SK-N-SH (cell line): ENCODE data around the gene TDRD10. TPM values are rescaled to one million over a fixed set of nuclear protein-coding genes. Genes with fewer than 3 reads are reported as not detected.

Experiments used
- CTCF ChIA-PET: fragments of 300-600, 350-600 bp; formaldehyde crosslinking; extraction: SDS; loops from one replicate; lab custom pipeline; 2021; lab: Yijun Ruan, JAX
- POLR2A ChIA-PET: fragments of 350-600 bp; sonication (Branson Sonifier 250); formaldehyde crosslinking; extraction: SDS; loops from one replicate; lab custom pipeline; 2020; ENCODE audit warnings: antibody characterized with exemption, inconsistent platforms; lab: Yijun Ruan, JAX
- DNase-seq: peaks from one replicate; pipeline ENCODE4 v3.0.0; 2012
- H2AFZ ChIP-seq: fragments of 200-600 bp; sonication (generic); 2 replicates; pipeline ENCODE4 v1.8.1; 2016; ENCODE audit warnings: antibody characterized with exemption, mild to moderate bottlenecking, low read depth
- H3F3A ChIP-seq: fragments of 200-600 bp; sonication (generic); replicated peaks from 2 replicates; pipeline ENCODE3; 2016; ENCODE audit warnings: antibody characterized with exemption, mild to moderate bottlenecking; ENCODE audit not compliant: insufficient read depth
- H3K27ac ChIP-seq, 2 experiments: fragments of 200-500 bp in 1 of 2; fragments of 200-600 bp in 1 of 2; sonication (Bioruptor generic) in 1 of 2; sonication (generic), shearing (Covaris generic) in 1 of 2; 2 replicates each; pipeline versions ENCODE4 v1.5.1 to v1.6.1; 2014 to 2016; ENCODE audit warnings: low read depth in 2 of 2, inconsistent platforms in 1 of 2, low read length in 1 of 2, mild to moderate bottlenecking in 1 of 2, mixed read lengths in 1 of 2
- H3K27me3 ChIP-seq: fragments of 200-600 bp; sonication (generic), shearing (Covaris generic); 2 replicates; pipeline ENCODE4 v1.6.1; 2016; ENCODE audit warnings: mixed run types; ENCODE audit not compliant: insufficient read depth
- H3K36me3 ChIP-seq, 2 experiments: fragments of 200-500 bp in 1 of 2; fragments of 200-600 bp in 1 of 2; sonication (Bioruptor generic) in 1 of 2; sonication (generic) in 1 of 2; replicated peaks in 1 of 2; 2 replicates each; pipeline versions ENCODE3 to v1.5.1; 2014 to 2016; ENCODE audit warnings: low read length in 1 of 2, mild to moderate bottlenecking in 1 of 2; ENCODE audit not compliant: insufficient read depth in 2 of 2, control insufficient read depth in 1 of 2
- H3K4me1 ChIP-seq, 2 experiments: fragments of 200-500 bp in 1 of 2; fragments of 200-600 bp in 1 of 2; sonication (Bioruptor generic) in 1 of 2; sonication (generic), shearing (Covaris generic) in 1 of 2; 2 replicates each; pipeline versions ENCODE4 v1.5.1 to v1.6.1; 2014 to 2016; ENCODE audit warnings: low read depth in 1 of 2, low read length in 1 of 2, mixed run types in 1 of 2; ENCODE audit not compliant: insufficient read depth in 2 of 2, control insufficient read depth in 1 of 2
- H3K4me2 ChIP-seq: fragments of 200-600 bp; sonication (generic), shearing (Covaris generic); 2 replicates; pipeline ENCODE4 v1.6.1; 2017; ENCODE audit warnings: mixed run types
- H3K4me3 ChIP-seq, 2 experiments: fragments of 200-500 bp in 1 of 2; fragments of 200-600 bp in 1 of 2; sonication (Bioruptor generic) in 1 of 2; sonication (generic), shearing (Covaris generic) in 1 of 2; 2 replicates each; pipeline versions ENCODE4 v1.5.1 to v1.8.1; 2014 to 2016; ENCODE audit warnings: low read depth in 2 of 2, inconsistent platforms in 1 of 2, low read length in 1 of 2, mild to moderate bottlenecking in 1 of 2, mixed read lengths in 1 of 2, moderate library complexity in 1 of 2
- H3K79me2 ChIP-seq: fragments of 200-600 bp; sonication (generic); 2 replicates; pipeline ENCODE4 v1.8.1; 2017; ENCODE audit warnings: mild to moderate bottlenecking; ENCODE audit not compliant: insufficient read depth
- H3K9ac ChIP-seq: fragments of 200-600 bp; sonication (generic); 2 replicates; pipeline ENCODE4 v1.6.1; 2017; ENCODE audit warnings: mixed run types
- H3K9me2 ChIP-seq: fragments of 200-600 bp; sonication (generic); 2 replicates; pipeline ENCODE4 v1.6.1; 2017; ENCODE audit warnings: mixed run types
- H3K9me3 ChIP-seq: fragments of 200-600 bp; sonication (generic); 2 replicates; pipeline ENCODE4 v1.6.1; 2017; ENCODE audit warnings: mixed run types, mild to moderate bottlenecking, moderate library complexity
- H4K20me1 ChIP-seq: fragments of 200-600 bp; sonication (generic); 2 replicates; pipeline ENCODE4 v1.6.1; 2017; ENCODE audit warnings: mild to moderate bottlenecking, mixed run types; ENCODE audit not compliant: insufficient read depth
- EZH2phosphoT487 ChIP-seq: fragments of 200-600 bp; sonication (generic); IDR thresholded peaks from 2 replicates; pipeline ENCODE4 v1.6.1; 2017; ENCODE audit warnings: low read depth, mixed run types, mild to moderate bottlenecking, antibody characterized with exemption, moderate library complexity, borderline replicate concordance
- FOXJ3 ChIP-seq: sonication (generic); formaldehyde crosslinking; IDR thresholded peaks from 2 replicates; pipeline ENCODE4 v1.5.1; 2020; ENCODE audit warnings: mild to moderate bottlenecking, missing genetic modification reagents
- GABPA ChIP-seq: IDR thresholded peaks from 2 replicates; pipeline ENCODE4 v1.4.0; 2012; ENCODE audit warnings: low read depth, mild to moderate bottlenecking
- GATA2 ChIP-seq: sonication (generic); formaldehyde crosslinking; IDR thresholded peaks from 2 replicates; pipeline ENCODE4 v1.5.0; 2020; ENCODE audit warnings: mild to moderate bottlenecking, missing genetic modification reagents
- MEF2A ChIP-seq: IDR thresholded peaks from 2 replicates; pipeline ENCODE4 v1.4.0; 2012; ENCODE audit warnings: low read depth, borderline replicate concordance
- NRF1 ChIP-seq: IDR thresholded peaks from 2 replicates; pipeline ENCODE4 v1.6.1; 2012; ENCODE audit warnings: low read depth, mild to moderate bottlenecking, low read length
- RFX5 ChIP-seq: IDR thresholded peaks from 2 replicates; pipeline ENCODE4 v1.6.1; 2012; ENCODE audit warnings: mild to moderate bottlenecking, improper control_type of control experiment, low read length
- RXRA ChIP-seq: IDR thresholded peaks from 2 replicates; pipeline ENCODE4 v1.4.0; 2012; ENCODE audit warnings: low read depth, mild to moderate bottlenecking, borderline replicate concordance
- TCF12 ChIP-seq: IDR thresholded peaks from 2 replicates; pipeline ENCODE4 v1.4.0; 2012
- WGBS: methylation state at CpG from one replicate; pipeline ENCODE4 v1.1.6; 2017; ENCODE audit warnings: low lambda C conversion rate; 5-methylcytosine and 5-hydroxymethylcytosine counted together
- polyA plus RNA-seq, 3 experiments: library from polyadenylated mRNA; depleted of rRNA; stranded (reverse); fragments of >200 nt; gene quantifications; 2 replicates each; pipeline ENCODE4 v1.2.3, GENCODE V29; 2012
- TF ChIP-seq, protein P1 (sequence below): fragments of 150-350 bp; IDR thresholded peaks from 2 replicates; pipeline ENCODE4 v1.6.1; 2017; ENCODE audit warnings: antibody characterized with exemption, low read length, low read depth, borderline replicate concordance
- TF ChIP-seq, protein P2 (sequence below): fragments of 200-600 bp; sonication (generic); IDR thresholded peaks from 2 replicates; pipeline ENCODE4 v1.6.1; 2017; ENCODE audit warnings: antibody characterized with exemption, mild to moderate bottlenecking, moderate library complexity
- TF ChIP-seq, protein P3 (sequence below): IDR thresholded peaks from 2 replicates; pipeline ENCODE4 v1.6.1; 2012; ENCODE audit warnings: mild to moderate bottlenecking, low read depth, low read length, moderate library complexity
- TF ChIP-seq, protein P4 (sequence below): IDR thresholded peaks from 2 replicates; pipeline ENCODE4 v1.4.0; 2012; ENCODE audit warnings: low read depth

Gene TDRD10
- polyA plus RNA-seq, 1 of the 3 experiments (the other 2 are of a cell fraction), result not detected

DNA sequence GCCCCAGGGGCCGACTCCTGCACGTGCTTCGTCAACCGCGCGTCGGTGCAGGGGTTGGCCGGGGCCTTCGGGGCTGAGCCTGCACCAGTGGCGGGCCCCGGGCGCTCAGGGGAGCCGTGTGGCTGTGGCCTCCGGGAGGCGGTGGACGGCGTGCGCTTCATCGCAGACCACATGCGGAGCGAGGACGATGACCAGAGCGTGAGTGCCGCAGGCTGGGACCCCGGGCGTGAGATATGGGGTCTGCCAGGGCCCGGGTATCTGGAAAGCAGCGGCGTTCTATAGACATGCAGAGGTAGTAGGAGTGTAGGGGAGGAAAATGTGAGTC lies 69.9 kb downstream of the TDRD10 start:
- Histone ChIP-seq H3K36me3 (peaks cover 0 to 2% of the 10 kb centered on the region in 2 experiments), H3K9me3 (no peaks in the 10 kb centered on the region), H2AFZ (no peak overlapping the region), H3K4me3 (no peak overlapping the region), H3K27ac (no peak overlapping the region), H3K4me2 (no peak overlapping the region), H3K9ac (no peak overlapping the region), H3K79me2 (no peaks in the 10 kb centered on the region), H3K9me2 (no peaks in the 10 kb centered on the region), H3K27me3 (no peaks in the 10 kb centered on the region; the same call in 1 of the 2 replicates), H3F3A (no peaks in the 10 kb centered on the region), H3K4me1 (peaks cover 0 to 31% of the 10 kb centered on the region in 2 experiments; a peak in 2 of 4 replicates), H4K20me1 (no peaks in the 10 kb centered on the region)
- DNase-seq, result no peak
- CTCF ChIA-PET, result interaction anchor here (1.1 to 5.9 kb wide), 2 partner anchors 11 to 25 kb away, joined by 3 to 41 read pairs; no protein-coding TSS in a partner anchor
- TF ChIP-seq MEF2A, result no peak
- TF ChIP-seq, protein P1, sequence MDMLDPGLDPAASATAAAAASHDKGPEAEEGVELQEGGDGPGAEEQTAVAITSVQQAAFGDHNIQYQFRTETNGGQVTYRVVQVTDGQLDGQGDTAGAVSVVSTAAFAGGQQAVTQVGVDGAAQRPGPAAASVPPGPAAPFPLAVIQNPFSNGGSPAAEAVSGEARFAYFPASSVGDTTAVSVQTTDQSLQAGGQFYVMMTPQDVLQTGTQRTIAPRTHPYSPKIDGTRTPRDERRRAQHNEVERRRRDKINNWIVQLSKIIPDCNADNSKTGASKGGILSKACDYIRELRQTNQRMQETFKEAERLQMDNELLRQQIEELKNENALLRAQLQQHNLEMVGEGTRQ, result no peak
- TF ChIP-seq GABPA, result no peak
- TF ChIP-seq, protein P2, sequence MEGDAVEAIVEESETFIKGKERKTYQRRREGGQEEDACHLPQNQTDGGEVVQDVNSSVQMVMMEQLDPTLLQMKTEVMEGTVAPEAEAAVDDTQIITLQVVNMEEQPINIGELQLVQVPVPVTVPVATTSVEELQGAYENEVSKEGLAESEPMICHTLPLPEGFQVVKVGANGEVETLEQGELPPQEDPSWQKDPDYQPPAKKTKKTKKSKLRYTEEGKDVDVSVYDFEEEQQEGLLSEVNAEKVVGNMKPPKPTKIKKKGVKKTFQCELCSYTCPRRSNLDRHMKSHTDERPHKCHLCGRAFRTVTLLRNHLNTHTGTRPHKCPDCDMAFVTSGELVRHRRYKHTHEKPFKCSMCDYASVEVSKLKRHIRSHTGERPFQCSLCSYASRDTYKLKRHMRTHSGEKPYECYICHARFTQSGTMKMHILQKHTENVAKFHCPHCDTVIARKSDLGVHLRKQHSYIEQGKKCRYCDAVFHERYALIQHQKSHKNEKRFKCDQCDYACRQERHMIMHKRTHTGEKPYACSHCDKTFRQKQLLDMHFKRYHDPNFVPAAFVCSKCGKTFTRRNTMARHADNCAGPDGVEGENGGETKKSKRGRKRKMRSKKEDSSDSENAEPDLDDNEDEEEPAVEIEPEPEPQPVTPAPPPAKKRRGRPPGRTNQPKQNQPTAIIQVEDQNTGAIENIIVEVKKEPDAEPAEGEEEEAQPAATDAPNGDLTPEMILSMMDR, result no peak
- 83% methylated on average over 13 of the region's 29 CpGs for WGBS
- POLR2A ChIA-PET, result no interaction called here

DNA sequence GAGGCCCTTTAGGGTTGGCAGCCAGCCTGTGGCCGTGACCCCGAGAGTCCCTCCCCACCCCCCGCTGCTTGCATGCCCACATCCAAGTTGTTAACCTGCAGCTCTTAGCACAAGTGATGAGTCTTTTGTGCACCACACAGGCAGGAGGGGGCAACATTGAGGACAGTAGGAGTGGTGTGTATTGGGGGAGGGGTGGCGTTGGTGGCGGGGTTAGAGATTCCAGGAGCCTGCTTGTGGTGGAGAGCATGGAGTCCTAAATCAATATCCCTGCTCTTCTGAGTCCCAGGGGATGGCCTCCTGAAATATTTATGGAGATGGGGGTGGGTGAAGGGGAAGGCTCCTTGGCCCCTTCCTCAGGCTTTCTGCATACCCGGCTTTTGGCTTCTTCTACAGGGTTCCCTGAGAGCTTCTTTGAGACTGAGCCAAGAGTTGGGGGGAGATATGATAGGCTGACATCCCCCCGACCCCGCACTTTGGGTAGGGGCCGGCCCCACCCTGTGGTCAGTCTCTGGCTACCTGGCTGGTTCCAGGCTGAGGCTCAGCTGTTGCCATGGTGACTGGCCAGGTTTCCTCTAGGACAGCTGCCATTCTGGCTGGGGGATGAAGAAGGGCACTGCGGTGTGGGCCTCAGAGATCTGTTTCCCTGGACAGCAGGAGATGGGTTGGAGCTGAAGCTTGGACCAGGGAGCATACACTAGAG lies 70.6 kb downstream of the TDRD10 start:
- no peak overlapping the region for H3K4me2 ChIP-seq
- H3K9me2 ChIP-seq, result no peaks in the 10 kb centered on the region
- H3K36me3 ChIP-seq, result peaks cover 0 to 9% of the 10 kb centered on the region in 2 experiments
- no peaks in the 10 kb centered on the region for H3K79me2 ChIP-seq
- DNase-seq, result no peak
- 93% methylated on average over 6 of the region's 10 CpGs for WGBS
- H3K27me3 ChIP-seq, result no peaks in the 10 kb centered on the region; the same call in 1 of the 2 replicates
- CTCF ChIA-PET, result interaction anchor here (0.8 to 5.9 kb wide), 5 partner anchors 12 to 426 kb away, joined by 3 to 41 read pairs (median 3); no protein-coding TSS in a partner anchor
- peaks cover 0 to 32% of the 10 kb centered on the region in 2 experiments; a peak in 2 of 4 replicates for H3K4me1 ChIP-seq
- TF ChIP-seq NRF1 (no peak), RFX5 (peak; percentile 89)
- H4K20me1 ChIP-seq, result no peaks in the 10 kb centered on the region
- H3K9ac ChIP-seq, result no peak overlapping the region
- H3K27ac ChIP-seq, result no peak overlapping the region
- H3F3A ChIP-seq, result no peaks in the 10 kb centered on the region
- no peaks in the 10 kb centered on the region for H3K9me3 ChIP-seq
- POLR2A ChIA-PET, result no interaction called here
- H3K4me3 ChIP-seq, result no peak overlapping the region
- no peak overlapping the region for H2AFZ ChIP-seq

DNA sequence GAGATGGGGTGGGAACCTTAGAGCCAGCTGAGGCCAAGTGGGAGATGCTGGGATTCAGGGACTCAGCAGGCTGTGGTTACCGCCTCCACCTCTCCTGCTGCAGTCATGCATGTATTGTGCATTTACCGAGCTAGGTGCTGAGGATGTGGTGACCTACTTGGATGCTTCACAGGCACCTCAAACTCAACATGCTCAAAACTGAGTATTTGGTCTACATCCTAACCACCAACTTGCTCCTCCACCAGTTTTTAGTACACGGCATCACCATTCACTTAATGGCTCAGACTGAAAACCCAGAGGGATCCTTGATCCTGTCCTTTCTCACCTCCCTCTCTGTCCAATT lies 71.1 kb downstream of the TDRD10 start:
- no peak overlapping the region for H3K27ac ChIP-seq
- 82% methylated on average over 2 of the region's 3 CpGs for WGBS
- no peak for TF ChIP-seq NRF1
- TF ChIP-seq RFX5, result no peak
- no peak for TF ChIP-seq EZH2phosphoT487
- no peak for TF ChIP-seq TCF12
- TF ChIP-seq, protein P3, sequence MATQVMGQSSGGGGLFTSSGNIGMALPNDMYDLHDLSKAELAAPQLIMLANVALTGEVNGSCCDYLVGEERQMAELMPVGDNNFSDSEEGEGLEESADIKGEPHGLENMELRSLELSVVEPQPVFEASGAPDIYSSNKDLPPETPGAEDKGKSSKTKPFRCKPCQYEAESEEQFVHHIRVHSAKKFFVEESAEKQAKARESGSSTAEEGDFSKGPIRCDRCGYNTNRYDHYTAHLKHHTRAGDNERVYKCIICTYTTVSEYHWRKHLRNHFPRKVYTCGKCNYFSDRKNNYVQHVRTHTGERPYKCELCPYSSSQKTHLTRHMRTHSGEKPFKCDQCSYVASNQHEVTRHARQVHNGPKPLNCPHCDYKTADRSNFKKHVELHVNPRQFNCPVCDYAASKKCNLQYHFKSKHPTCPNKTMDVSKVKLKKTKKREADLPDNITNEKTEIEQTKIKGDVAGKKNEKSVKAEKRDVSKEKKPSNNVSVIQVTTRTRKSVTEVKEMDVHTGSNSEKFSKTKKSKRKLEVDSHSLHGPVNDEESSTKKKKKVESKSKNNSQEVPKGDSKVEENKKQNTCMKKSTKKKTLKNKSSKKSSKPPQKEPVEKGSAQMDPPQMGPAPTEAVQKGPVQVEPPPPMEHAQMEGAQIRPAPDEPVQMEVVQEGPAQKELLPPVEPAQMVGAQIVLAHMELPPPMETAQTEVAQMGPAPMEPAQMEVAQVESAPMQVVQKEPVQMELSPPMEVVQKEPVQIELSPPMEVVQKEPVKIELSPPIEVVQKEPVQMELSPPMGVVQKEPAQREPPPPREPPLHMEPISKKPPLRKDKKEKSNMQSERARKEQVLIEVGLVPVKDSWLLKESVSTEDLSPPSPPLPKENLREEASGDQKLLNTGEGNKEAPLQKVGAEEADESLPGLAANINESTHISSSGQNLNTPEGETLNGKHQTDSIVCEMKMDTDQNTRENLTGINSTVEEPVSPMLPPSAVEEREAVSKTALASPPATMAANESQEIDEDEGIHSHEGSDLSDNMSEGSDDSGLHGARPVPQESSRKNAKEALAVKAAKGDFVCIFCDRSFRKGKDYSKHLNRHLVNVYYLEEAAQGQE, result no peak
- no peak for TF ChIP-seq RXRA
- TF ChIP-seq, protein P4, sequence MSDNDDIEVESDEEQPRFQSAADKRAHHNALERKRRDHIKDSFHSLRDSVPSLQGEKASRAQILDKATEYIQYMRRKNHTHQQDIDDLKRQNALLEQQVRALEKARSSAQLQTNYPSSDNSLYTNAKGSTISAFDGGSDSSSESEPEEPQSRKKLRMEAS, result no peak
- no peak for TF ChIP-seq GATA2 (CRISPR knock-in tag)
- TF ChIP-seq FOXJ3, result no peak

More for the DNA sequence above, 71.1 kb downstream of the TDRD10 start:
- peaks cover 0 to 37% of the 10 kb centered on the region in 2 experiments; a peak in 2 of 4 replicates for H3K4me1 ChIP-seq
- no peak for DNase-seq
- ChIA-PET POLR2A (no interaction called here), CTCF (interaction anchor here (0.8 to 5.9 kb wide), 4 partner anchors 12 to 426 kb away, joined by 3 to 41 read pairs (median 4); no protein-coding TSS in a partner anchor)
- no peak overlapping the region for H2AFZ ChIP-seq
- no peaks in the 10 kb centered on the region for H3K9me3 ChIP-seq
- H3K4me2 ChIP-seq, result no peak overlapping the region
- H3F3A ChIP-seq, result no peaks in the 10 kb centered on the region
- H3K9me2 ChIP-seq, result no peaks in the 10 kb centered on the region
- no peaks in the 10 kb centered on the region for H3K27me3 ChIP-seq
- H3K36me3 ChIP-seq, result peaks cover 0 to 14% of the 10 kb centered on the region in 2 experiments
- no peak overlapping the region for H3K9ac ChIP-seq
- no peaks in the 10 kb centered on the region for H3K79me2 ChIP-seq
- H3K4me3 ChIP-seq, result no peak overlapping the region
- H4K20me1 ChIP-seq, result no peaks in the 10 kb centered on the region
